ENCODE measurements around the gene EBP. TPM values are rescaled to one million over a fixed set of nuclear protein-coding genes. Genes with fewer than 3 reads are reported as not detected.

Gene EBP
- total and polyA plus RNA-seq, 2 experiments from 2014 or later = 128 to 176 TPM

DNA sequence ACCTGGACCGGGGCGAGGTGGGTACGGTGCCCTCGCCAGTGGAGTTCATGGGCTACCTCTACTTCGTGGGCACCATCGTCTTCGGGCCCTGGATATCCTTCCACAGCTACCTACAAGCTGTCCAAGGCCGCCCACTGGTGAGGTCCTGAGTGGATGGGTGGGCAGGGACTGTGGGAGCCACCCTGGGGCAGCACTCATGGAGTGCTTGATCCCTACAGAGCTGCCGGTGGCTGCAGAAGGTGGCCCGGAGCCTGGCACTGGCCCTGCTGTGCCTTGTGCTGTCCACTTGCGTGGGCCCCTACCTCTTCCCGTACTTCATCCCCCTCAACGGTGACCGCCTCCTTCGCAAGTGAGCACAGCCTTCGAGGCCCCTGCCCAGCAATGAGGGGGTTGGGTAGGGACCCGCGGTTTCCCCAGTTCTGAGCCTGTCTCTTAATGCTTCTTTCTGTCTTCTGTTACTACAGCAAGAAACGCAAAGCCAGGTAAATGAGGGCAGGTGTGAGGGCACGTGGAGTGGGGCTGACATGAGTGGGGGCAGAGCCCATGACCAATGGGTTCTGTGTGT lies 9.2 kb upstream of the EBP start:
- ATAC-seq (no peak), DNase-seq (ENCODE audit: low spot score) (no peak)
- Histone ChIP-seq H3K4me2 (no peak overlapping the region), H3K27me3 (ENCODE audit: insufficient read depth) (no peaks in the 10 kb centered on the region), H3F3A (replicated peaks; ENCODE audit: low read depth) (no peaks in the 10 kb centered on the region), H2AFZ (no peak overlapping the region), H3K27ac (ENCODE audit: low read depth) (no peak overlapping the region), H3K9me2 (ENCODE audit: insufficient read depth) (no peaks in the 10 kb centered on the region), H3K79me2 (replicated peaks; ENCODE audit: insufficient read depth) (no peaks in the 10 kb centered on the region), H4K20me1 (replicated peaks; ENCODE audit: insufficient read depth) (no peaks in the 10 kb centered on the region), H3K36me3 (ENCODE audit: insufficient read depth) (no peaks in the 10 kb centered on the region), H3K4me1 (ENCODE audit: insufficient read depth) (no peaks in the 10 kb centered on the region), H3K4me3 (no peak overlapping the region)
- no peak overlapping the region for H3K27ac Mint-ChIP-seq
- no peaks in the 10 kb centered on the region for H3K9me3 Mint-ChIP-seq
- H3K27me3 Mint-ChIP-seq (ENCODE audit: insufficient read depth, low read depth, poor library complexity) = peaks cover 11% of the 10 kb centered on the region
- peaks cover 10% of the 10 kb centered on the region; the same call in 2 of the 3 replicates for H3K36me3 Mint-ChIP-seq (ENCODE audit: low read depth)
- H3K4me1 Mint-ChIP-seq = peaks cover 3% of the 10 kb centered on the region; the same call in 1 of the 3 replicates
- H3K4me3 Mint-ChIP-seq = no peak overlapping the region
- no peak for TF ChIP-seq EZH2 (IDR thresholded peaks at IDR 0.05; ENCODE audit: low read depth, unreplicated experiment)
- TF ChIP-seq, protein P1, sequence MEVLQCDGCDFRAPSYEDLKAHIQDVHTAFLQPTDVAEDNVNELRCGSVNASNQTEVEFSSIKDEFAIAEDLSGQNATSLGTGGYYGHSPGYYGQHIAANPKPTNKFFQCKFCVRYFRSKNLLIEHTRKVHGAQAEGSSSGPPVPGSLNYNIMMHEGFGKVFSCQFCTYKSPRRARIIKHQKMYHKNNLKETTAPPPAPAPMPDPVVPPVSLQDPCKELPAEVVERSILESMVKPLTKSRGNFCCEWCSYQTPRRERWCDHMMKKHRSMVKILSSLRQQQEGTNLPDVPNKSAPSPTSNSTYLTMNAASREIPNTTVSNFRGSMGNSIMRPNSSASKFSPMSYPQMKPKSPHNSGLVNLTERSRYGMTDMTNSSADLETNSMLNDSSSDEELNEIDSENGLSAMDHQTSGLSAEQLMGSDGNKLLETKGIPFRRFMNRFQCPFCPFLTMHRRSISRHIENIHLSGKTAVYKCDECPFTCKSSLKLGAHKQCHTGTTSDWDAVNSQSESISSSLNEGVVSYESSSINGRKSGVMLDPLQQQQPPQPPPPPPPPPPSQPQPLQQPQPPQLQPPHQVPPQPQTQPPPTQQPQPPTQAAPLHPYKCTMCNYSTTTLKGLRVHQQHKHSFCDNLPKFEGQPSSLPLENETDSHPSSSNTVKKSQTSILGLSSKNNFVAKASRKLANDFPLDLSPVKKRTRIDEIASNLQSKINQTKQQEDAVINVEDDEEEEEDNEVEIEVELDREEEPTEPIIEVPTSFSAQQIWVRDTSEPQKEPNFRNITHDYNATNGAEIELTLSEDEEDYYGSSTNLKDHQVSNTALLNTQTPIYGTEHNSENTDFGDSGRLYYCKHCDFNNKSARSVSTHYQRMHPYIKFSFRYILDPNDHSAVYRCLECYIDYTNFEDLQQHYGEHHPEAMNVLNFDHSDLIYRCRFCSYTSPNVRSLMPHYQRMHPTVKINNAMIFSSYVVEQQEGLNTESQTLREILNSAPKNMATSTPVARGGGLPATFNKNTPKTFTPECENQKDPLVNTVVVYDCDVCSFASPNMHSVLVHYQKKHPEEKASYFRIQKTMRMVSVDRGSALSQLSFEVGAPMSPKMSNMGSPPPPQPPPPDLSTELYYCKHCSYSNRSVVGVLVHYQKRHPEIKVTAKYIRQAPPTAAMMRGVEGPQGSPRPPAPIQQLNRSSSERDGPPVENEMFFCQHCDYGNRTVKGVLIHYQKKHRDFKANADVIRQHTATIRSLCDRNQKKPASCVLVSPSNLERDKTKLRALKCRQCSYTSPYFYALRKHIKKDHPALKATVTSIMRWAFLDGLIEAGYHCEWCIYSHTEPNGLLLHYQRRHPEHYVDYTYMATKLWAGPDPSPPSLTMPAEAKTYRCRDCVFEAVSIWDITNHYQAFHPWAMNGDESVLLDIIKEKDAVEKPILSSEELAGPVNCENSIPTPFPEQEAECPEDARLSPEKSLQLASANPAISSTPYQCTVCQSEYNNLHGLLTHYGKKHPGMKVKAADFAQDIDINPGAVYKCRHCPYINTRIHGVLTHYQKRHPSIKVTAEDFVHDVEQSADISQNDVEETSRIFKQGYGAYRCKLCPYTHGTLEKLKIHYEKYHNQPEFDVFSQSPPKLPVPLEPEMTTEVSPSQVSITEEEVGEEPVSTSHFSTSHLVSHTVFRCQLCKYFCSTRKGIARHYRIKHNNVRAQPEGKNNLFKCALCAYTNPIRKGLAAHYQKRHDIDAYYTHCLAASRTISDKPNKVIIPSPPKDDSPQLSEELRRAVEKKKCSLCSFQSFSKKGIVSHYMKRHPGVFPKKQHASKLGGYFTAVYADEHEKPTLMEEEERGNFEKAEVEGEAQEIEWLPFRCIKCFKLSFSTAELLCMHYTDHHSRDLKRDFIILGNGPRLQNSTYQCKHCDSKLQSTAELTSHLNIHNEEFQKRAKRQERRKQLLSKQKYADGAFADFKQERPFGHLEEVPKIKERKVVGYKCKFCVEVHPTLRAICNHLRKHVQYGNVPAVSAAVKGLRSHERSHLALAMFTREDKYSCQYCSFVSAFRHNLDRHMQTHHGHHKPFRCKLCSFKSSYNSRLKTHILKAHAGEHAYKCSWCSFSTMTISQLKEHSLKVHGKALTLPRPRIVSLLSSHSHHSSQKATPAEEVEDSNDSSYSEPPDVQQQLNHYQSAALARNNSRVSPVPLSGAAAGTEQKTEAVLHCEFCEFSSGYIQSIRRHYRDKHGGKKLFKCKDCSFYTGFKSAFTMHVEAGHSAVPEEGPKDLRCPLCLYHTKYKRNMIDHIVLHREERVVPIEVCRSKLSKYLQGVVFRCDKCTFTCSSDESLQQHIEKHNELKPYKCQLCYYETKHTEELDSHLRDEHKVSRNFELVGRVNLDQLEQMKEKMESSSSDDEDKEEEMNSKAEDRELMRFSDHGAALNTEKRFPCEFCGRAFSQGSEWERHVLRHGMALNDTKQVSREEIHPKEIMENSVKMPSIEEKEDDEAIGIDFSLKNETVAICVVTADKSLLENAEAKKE (CRISPR knock-in tag; IDR thresholded peaks at IDR 0.05) = no peak
- TF ChIP-seq, protein P2, sequence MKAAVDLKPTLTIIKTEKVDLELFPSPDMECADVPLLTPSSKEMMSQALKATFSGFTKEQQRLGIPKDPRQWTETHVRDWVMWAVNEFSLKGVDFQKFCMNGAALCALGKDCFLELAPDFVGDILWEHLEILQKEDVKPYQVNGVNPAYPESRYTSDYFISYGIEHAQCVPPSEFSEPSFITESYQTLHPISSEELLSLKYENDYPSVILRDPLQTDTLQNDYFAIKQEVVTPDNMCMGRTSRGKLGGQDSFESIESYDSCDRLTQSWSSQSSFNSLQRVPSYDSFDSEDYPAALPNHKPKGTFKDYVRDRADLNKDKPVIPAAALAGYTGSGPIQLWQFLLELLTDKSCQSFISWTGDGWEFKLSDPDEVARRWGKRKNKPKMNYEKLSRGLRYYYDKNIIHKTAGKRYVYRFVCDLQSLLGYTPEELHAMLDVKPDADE (IDR thresholded peaks at IDR 0.05) = no peak
- TF ChIP-seq, protein P3, sequence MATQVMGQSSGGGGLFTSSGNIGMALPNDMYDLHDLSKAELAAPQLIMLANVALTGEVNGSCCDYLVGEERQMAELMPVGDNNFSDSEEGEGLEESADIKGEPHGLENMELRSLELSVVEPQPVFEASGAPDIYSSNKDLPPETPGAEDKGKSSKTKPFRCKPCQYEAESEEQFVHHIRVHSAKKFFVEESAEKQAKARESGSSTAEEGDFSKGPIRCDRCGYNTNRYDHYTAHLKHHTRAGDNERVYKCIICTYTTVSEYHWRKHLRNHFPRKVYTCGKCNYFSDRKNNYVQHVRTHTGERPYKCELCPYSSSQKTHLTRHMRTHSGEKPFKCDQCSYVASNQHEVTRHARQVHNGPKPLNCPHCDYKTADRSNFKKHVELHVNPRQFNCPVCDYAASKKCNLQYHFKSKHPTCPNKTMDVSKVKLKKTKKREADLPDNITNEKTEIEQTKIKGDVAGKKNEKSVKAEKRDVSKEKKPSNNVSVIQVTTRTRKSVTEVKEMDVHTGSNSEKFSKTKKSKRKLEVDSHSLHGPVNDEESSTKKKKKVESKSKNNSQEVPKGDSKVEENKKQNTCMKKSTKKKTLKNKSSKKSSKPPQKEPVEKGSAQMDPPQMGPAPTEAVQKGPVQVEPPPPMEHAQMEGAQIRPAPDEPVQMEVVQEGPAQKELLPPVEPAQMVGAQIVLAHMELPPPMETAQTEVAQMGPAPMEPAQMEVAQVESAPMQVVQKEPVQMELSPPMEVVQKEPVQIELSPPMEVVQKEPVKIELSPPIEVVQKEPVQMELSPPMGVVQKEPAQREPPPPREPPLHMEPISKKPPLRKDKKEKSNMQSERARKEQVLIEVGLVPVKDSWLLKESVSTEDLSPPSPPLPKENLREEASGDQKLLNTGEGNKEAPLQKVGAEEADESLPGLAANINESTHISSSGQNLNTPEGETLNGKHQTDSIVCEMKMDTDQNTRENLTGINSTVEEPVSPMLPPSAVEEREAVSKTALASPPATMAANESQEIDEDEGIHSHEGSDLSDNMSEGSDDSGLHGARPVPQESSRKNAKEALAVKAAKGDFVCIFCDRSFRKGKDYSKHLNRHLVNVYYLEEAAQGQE (IDR thresholded peaks at IDR 0.05; ENCODE audit: unreplicated experiment) = no peak
- TF ChIP-seq EZH2phosphoT487 (IDR thresholded peaks at IDR 0.05; ENCODE audit: unreplicated experiment) = no peak
- no peak for TF ChIP-seq JUNB (IDR thresholded peaks at IDR 0.05; ENCODE audit: unreplicated experiment)
- no peak for TF ChIP-seq ZNF114 (CRISPR knock-in tag; IDR thresholded peaks at IDR 0.05)
- no peak for TF ChIP-seq POLR2AphosphoS5 (IDR thresholded peaks at IDR 0.05; ENCODE audit: low read depth)
- no peak for TF ChIP-seq NANOG (IDR thresholded peaks at IDR 0.05; ENCODE audit: borderline replicate concordance)
- no peak for TF ChIP-seq CREB1 (CRISPR knock-in tag; IDR thresholded peaks at IDR 0.05; ENCODE audit: low read depth)
- no peak for TF ChIP-seq STAT1 (IDR thresholded peaks at IDR 0.05; ENCODE audit: unreplicated experiment)
- no peak for TF ChIP-seq ZNF331 (CRISPR knock-in tag; IDR thresholded peaks at IDR 0.05; ENCODE audit: low read depth)
- TF ChIP-seq, protein P4, sequence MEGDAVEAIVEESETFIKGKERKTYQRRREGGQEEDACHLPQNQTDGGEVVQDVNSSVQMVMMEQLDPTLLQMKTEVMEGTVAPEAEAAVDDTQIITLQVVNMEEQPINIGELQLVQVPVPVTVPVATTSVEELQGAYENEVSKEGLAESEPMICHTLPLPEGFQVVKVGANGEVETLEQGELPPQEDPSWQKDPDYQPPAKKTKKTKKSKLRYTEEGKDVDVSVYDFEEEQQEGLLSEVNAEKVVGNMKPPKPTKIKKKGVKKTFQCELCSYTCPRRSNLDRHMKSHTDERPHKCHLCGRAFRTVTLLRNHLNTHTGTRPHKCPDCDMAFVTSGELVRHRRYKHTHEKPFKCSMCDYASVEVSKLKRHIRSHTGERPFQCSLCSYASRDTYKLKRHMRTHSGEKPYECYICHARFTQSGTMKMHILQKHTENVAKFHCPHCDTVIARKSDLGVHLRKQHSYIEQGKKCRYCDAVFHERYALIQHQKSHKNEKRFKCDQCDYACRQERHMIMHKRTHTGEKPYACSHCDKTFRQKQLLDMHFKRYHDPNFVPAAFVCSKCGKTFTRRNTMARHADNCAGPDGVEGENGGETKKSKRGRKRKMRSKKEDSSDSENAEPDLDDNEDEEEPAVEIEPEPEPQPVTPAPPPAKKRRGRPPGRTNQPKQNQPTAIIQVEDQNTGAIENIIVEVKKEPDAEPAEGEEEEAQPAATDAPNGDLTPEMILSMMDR (conservative IDR thresholded peaks at IDR 0.05; ENCODE audit: low read depth in 2 of 2) = no peak

Data from GM23338 (cell line).